Osteoblast (primary cell): ENCODE data around the gene GADD45A. TPM values are rescaled to one million over a fixed set of nuclear protein-coding genes. Genes with fewer than 3 reads are reported as not detected.

Experiments used
- DNase-seq: peaks from one replicate; pipeline ENCODE4 v3.0.0; 2011; ENCODE audit warnings: low spot score, mixed read lengths; ENCODE audit not compliant: insufficient read length; ENCODE audit errors: missing footprints
- H2AFZ ChIP-seq: 2 replicates; pipeline ENCODE4 v1.6.0; 2011; ENCODE audit warnings: mild to moderate bottlenecking, low read length
- H3K27ac ChIP-seq: 2 replicates; pipeline ENCODE4 v1.5.1; 2011; ENCODE audit warnings: mild to moderate bottlenecking, low read depth, low read length, moderate library complexity
- H3K27me3 ChIP-seq: 2 replicates; pipeline ENCODE4 v1.6.0; 2012; ENCODE audit warnings: mild to moderate bottlenecking, control low read depth, inconsistent platforms, low read length, moderate library complexity; ENCODE audit not compliant: insufficient read depth
- H3K36me3 ChIP-seq: 2 replicates; pipeline ENCODE4 v1.5.1; 2011; ENCODE audit warnings: mild to moderate bottlenecking, low read length, control low read depth, moderate library complexity; ENCODE audit not compliant: insufficient read depth
- H3K4me1 ChIP-seq: 2 replicates; pipeline ENCODE4 v1.5.1; 2011; ENCODE audit warnings: mild to moderate bottlenecking, low read length, control low read depth, moderate library complexity; ENCODE audit not compliant: insufficient read depth
- H3K4me2 ChIP-seq: 2 replicates; pipeline ENCODE4 v1.6.0; 2011; ENCODE audit warnings: mild to moderate bottlenecking, low read length; ENCODE audit not compliant: insufficient read depth
- H3K4me3 ChIP-seq: fragments of 200-600 bp; sonication (generic); 3 replicates; pipeline ENCODE4 v1.5.1; 2012; ENCODE audit warnings: mild to moderate bottlenecking, low read length, inconsistent platforms; ENCODE audit not compliant: insufficient read depth
- H3K79me2 ChIP-seq: 2 replicates; pipeline ENCODE4 v1.6.0; 2012; ENCODE audit warnings: mild to moderate bottlenecking, low read length, control low read depth, inconsistent platforms; ENCODE audit not compliant: insufficient read depth
- H3K9me3 ChIP-seq: 2 replicates; pipeline ENCODE4 v1.5.1; 2011; ENCODE audit warnings: low read depth, low read length, control low read depth
- H4K20me1 ChIP-seq: 2 replicates; pipeline ENCODE4 v1.6.0; 2012; ENCODE audit warnings: mild to moderate bottlenecking, low read length, control low read depth; ENCODE audit not compliant: insufficient read depth
- total RNA-seq: library from RNA; depleted of rRNA; stranded (reverse); fragments of >200 nt; gene quantifications from 2 replicates; pipeline ENCODE4 v1.2.3, GENCODE V29; 2012
- TF ChIP-seq, protein P1 (sequence below): IDR thresholded peaks from 2 replicates; pipeline ENCODE4 v1.5.1; 2011; ENCODE audit warnings: mild to moderate bottlenecking, low read depth, low read length, moderate library complexity; ENCODE audit errors: extremely low read depth

Gene GADD45A, protein sequence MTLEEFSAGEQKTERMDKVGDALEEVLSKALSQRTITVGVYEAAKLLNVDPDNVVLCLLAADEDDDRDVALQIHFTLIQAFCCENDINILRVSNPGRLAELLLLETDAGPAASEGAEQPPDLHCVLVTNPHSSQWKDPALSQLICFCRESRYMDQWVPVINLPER
- total RNA-seq, result 48.0 and 48.9 TPM in 2 replicates

DNA sequence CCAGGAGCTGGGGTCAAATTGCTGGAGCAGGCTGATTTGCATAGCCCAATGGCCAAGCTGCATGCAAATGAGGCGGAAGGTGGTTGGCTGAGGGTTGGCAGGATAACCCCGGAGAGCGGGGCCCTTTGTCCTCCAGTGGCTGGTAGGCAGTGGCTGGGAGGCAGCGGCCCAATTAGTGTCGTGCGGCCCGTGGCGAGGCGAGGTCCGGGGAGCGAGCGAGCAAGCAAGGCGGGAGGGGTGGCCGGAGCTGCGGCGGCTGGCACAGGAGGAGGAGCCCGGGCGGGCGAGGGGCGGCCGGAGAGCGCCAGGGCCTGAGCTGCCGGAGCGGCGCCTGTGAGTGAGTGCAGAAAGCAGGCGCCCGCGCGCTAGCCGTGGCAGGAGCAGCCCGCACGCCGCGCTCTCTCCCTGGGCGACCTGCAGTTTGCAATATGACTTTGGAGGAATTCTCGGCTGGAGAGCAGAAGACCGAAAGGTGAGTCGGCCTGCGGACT lies at the start of gene GADD45A:
GADD45A (plus strand) TSS at position 135 of the 491 bp plus-strand sequence; CDS start at position 429, 294 bp downstream.
- Histone ChIP-seq H3K79me2 (peaks cover 24% of the 10 kb centered on the region), H4K20me1 (peaks cover 13% of the 10 kb centered on the region), H3K4me1 (peaks cover 48% of the 10 kb centered on the region), H3K27me3 (no peaks in the 10 kb centered on the region), H3K4me2 (peak within 1 kb of the TSS; percentile 98), H3K9me3 (no peaks in the 10 kb centered on the region), H3K4me3 (peak within 1 kb of the TSS; percentile 97), H2AFZ (peak within 1 kb of the TSS; percentile 47), H3K27ac (peak within 1 kb of the TSS; percentile 93), H3K36me3 (peaks cover 25% of the 10 kb centered on the region)
- TF ChIP-seq, protein P1, sequence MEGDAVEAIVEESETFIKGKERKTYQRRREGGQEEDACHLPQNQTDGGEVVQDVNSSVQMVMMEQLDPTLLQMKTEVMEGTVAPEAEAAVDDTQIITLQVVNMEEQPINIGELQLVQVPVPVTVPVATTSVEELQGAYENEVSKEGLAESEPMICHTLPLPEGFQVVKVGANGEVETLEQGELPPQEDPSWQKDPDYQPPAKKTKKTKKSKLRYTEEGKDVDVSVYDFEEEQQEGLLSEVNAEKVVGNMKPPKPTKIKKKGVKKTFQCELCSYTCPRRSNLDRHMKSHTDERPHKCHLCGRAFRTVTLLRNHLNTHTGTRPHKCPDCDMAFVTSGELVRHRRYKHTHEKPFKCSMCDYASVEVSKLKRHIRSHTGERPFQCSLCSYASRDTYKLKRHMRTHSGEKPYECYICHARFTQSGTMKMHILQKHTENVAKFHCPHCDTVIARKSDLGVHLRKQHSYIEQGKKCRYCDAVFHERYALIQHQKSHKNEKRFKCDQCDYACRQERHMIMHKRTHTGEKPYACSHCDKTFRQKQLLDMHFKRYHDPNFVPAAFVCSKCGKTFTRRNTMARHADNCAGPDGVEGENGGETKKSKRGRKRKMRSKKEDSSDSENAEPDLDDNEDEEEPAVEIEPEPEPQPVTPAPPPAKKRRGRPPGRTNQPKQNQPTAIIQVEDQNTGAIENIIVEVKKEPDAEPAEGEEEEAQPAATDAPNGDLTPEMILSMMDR, result no peak
- DNase-seq, result peak; percentile 96

DNA sequence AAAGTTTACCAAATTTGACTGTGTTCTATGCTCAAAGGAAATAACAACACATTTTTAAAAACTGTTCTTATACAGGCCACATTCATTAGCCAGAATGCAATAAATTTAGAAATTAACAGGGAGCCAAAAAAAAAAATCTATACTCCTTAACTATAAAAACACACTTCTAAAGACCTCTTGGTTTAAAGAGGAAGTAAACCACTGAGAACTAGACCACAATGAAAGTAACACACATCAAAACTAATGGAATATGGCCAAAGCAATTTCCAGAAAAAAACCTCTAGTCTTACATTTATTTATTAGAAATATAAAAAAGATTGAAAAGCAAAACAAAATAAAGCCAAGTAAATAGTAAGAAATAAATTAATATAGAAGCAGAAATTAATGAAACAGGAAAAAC lies 48.9 kb upstream of the GADD45A start:
- TF ChIP-seq, protein P1, result no peak
- no peaks in the 10 kb centered on the region for H3K36me3 ChIP-seq
- no peak for DNase-seq

DNA sequence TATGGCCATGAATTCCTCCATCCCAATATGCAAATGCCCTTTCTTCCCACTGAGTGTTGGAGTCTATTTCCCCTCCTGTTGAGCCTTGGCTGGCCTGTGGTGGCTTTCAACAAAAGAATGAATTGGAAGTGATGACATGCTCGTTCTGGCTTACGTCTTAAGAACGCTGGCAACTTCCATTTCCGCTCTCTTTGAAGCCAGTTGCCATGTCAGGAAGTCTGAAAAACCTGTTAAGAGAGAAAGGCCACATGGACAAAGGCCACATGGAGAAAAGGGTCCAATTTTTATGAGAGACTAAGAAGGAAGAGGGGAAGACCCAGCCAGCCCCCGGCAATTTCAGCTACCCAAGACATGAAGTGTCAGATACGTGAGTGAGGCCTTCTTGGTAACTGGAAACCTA lies 45.6 kb upstream of the GADD45A start:
- H3K4me1 ChIP-seq, result peaks cover 2% of the 10 kb centered on the region

More for the DNA sequence above, 48.9 kb upstream of the GADD45A start:
- H3K4me3 ChIP-seq, result no peak overlapping the region
- no peaks in the 10 kb centered on the region for H3K9me3 ChIP-seq
- H3K27me3 ChIP-seq, result no peaks in the 10 kb centered on the region
- no peak overlapping the region for H2AFZ ChIP-seq
- H3K4me2 ChIP-seq, result no peak overlapping the region
- H3K4me1 ChIP-seq, result peaks cover 2% of the 10 kb centered on the region
- no peaks in the 10 kb centered on the region for H4K20me1 ChIP-seq
- no peak overlapping the region for H3K27ac ChIP-seq
- H3K79me2 ChIP-seq, result no peaks in the 10 kb centered on the region

DNA sequence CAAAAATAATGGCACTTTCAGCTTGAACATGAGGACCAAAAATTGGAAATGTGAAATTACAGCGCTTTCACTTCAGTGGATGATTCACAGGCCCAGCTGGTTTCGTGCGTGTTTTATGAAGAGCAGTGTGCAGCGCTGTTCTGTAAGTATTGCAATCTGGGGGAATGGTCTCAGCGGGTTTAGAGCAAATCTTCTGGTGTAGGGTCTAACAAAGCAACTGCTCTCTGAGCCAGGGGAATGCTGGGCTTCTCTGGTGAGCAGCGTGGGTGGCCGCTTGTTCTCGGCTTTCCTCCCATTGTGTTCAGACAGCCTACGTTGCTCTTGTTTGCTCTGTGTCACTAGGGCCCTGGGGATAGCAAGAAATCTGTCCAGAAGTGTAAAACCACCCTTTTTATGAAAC lies 42.4 kb upstream of the GADD45A start:
- DNase-seq, result no peak
- Histone ChIP-seq H3K4me2 (peak overlapping the region; percentile 59), H3K27ac (no peak overlapping the region), H3K4me1 (peaks cover 26% of the 10 kb centered on the region), H2AFZ (peak overlapping the region; percentile 75), H3K36me3 (no peaks in the 10 kb centered on the region), H3K79me2 (no peaks in the 10 kb centered on the region), H3K27me3 (no peaks in the 10 kb centered on the region), H3K9me3 (no peaks in the 10 kb centered on the region), H4K20me1 (no peaks in the 10 kb centered on the region), H3K4me3 (peak overlapping the region; percentile 46)
- TF ChIP-seq, protein P1, result no peak

More for the DNA sequence above, 45.6 kb upstream of the GADD45A start:
- no peak overlapping the region for H3K27ac ChIP-seq
- H3K36me3 ChIP-seq, result no peaks in the 10 kb centered on the region
- no peak overlapping the region for H3K4me2 ChIP-seq
- DNase-seq, result no peak
- H4K20me1 ChIP-seq, result no peaks in the 10 kb centered on the region
- no peaks in the 10 kb centered on the region for H3K9me3 ChIP-seq
- TF ChIP-seq, protein P1, result no peak
- H3K27me3 ChIP-seq, result no peaks in the 10 kb centered on the region
- no peak overlapping the region for H2AFZ ChIP-seq
- H3K4me3 ChIP-seq, result no peak overlapping the region
- no peaks in the 10 kb centered on the region for H3K79me2 ChIP-seq
